ENCODE measurements around the gene RXFP3.

The RXFP3 gene

DNA sequence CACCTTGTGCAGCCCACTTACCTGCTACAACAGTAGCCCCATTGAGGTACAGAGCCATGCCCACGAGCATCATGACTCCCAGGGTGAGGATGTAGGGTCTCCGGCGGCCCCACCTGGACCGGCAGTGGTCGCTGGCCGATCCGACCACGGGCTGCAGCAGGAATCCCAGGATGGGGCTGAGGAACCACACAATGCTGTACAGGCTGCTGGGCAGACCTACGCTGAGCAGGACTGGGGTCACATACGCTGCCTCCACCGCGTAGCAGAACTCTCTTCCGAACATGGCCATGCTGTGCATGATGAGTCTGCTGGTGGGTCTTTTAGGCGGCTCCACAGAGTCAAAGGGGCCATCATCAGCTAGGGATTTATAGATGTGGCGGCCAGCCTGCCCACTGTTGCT lies 48.0 kb downstream of the RXFP3 start:
- DNase-seq, result no peak

DNA sequence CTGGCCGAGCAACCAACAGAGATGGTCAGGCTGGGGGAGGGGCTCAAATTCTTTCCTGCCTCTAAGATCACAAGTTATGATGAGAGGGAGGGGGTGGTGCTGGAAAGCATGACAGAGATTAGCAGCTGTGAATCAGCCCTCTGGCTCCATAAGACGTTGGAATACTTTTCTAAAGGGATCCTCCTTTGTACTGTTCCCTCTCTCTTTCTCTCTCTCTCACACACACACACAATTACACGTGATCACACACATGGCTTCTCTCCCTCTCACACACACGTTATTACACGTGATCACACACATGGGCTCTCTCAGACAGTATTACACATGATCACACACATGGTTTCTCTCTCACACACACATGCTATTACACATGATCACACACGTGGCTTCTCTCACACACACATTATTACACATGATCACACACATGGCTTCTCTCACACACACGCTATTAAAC lies 48.5 kb downstream of the RXFP3 start, which contains the start of gene SLC45A2:
Gene SLC45A2, minus strand, starts transcription at position 23 of the 454 bp plus-strand sequence. CDS start 110 bp downstream, outside the sequence.
- no peak for DNase-seq

DNA sequence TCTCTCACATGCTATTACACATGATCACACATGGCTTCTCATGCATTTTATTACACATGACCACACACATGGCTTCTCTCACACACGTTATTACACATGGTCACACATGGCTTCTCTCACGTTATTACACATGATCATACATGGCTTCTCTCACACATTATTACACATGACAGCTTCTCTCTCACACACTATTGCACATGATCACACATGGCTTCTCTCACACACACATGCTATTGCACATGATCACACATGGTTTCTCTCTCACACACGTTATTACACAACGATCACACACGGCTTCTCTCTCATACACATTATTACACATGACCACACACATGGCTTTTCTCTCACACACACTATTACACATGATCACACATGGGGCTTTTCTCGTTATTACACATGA lies 49.3 kb downstream of the RXFP3 start:
- no peak for DNase-seq

Data from NCI-H510A treated with DMSO at 0.1 percent for 48 hours (cell line).